ENCODE results near the gene HIVEP3. TPM values are rescaled to one million over a fixed set of nuclear protein-coding genes. Genes with fewer than 3 reads are reported as not detected.

HIVEP3 gene
- total RNA-seq, 1 donor = 1.2 TPM

DNA sequence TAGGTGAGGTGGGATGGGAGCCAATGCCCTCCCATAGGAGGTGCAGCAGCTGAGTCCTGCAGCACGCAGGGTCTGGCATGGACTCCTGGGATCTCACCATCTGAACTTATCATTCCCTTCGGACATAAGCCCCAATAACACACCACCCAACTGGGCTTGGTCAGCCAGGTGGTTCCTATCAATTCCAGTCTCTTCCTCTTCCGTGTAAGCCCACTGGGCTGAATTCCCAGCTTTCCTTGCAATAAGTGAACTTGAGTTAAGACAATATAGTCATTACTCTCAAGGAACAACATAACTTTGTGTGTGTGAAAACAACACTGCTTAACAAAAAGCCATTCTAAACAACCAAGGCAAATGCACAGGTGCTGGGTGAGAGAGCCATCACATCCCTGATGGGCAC, 347.7 kb downstream of the HIVEP3 start:
- TF ChIP-seq, protein P1, sequence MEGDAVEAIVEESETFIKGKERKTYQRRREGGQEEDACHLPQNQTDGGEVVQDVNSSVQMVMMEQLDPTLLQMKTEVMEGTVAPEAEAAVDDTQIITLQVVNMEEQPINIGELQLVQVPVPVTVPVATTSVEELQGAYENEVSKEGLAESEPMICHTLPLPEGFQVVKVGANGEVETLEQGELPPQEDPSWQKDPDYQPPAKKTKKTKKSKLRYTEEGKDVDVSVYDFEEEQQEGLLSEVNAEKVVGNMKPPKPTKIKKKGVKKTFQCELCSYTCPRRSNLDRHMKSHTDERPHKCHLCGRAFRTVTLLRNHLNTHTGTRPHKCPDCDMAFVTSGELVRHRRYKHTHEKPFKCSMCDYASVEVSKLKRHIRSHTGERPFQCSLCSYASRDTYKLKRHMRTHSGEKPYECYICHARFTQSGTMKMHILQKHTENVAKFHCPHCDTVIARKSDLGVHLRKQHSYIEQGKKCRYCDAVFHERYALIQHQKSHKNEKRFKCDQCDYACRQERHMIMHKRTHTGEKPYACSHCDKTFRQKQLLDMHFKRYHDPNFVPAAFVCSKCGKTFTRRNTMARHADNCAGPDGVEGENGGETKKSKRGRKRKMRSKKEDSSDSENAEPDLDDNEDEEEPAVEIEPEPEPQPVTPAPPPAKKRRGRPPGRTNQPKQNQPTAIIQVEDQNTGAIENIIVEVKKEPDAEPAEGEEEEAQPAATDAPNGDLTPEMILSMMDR (IDR thresholded peaks at IDR 0.05; ENCODE audit: insufficient read depth, low read length) = no peak
- no peak overlapping the region for H3K4me3 ChIP-seq (ENCODE audit: low read depth, low read length)
- DNase-seq (ENCODE audit: low read depth) = no peak

DNA sequence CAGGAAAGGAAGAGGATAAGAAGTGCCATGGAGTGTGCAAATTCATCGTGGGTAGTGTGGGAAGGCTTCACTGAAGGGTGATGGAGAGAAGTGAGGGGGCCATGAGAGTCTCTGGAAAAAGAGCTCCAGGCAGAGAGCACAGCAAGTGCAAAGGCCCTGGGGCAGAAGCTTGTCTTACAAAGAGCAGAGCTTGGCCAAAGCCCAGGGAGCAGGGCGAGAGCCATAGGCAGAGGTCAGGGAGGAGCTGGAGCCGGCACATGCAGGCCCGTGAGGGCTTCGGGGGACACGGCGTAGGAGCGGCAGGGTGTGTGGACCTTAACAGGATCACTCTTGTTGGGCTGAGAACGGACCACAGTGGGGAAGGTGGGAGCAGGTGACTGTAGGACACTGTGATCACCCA, 350.5 kb downstream of the HIVEP3 start:
- no peak overlapping the region for H3K4me3 ChIP-seq (ENCODE audit: low read depth, low read length)
- DNase-seq (ENCODE audit: low read depth) = no peak
- TF ChIP-seq, protein P1 (IDR thresholded peaks at IDR 0.05; ENCODE audit: insufficient read depth, low read length) = no peak

DNA sequence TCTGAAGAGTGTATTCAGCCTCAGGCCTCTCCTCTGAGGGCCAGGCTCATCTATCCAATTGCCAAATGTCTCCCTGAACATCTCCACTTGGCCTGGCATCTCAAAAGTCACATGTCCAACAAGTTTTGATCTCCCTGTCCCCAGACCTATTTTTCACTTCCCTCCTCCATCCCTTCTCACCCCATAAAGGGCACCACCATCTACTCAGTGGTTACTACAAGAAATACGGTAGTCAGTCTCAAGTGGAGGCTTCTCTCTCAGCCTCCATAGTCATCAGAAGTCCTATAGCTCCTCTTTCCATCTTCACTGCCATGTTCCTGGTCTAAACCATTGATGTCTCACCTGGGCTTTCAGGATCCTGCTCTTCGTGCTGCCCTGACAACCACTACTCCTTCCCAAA, 351.8 kb downstream of the HIVEP3 start:
- TF ChIP-seq, protein P1 (IDR thresholded peaks at IDR 0.05; ENCODE audit: insufficient read depth, low read length) = no peak
- DNase-seq (ENCODE audit: low read depth) = no peak
- no peak overlapping the region for H3K4me3 ChIP-seq (ENCODE audit: low read depth, low read length)

DNA sequence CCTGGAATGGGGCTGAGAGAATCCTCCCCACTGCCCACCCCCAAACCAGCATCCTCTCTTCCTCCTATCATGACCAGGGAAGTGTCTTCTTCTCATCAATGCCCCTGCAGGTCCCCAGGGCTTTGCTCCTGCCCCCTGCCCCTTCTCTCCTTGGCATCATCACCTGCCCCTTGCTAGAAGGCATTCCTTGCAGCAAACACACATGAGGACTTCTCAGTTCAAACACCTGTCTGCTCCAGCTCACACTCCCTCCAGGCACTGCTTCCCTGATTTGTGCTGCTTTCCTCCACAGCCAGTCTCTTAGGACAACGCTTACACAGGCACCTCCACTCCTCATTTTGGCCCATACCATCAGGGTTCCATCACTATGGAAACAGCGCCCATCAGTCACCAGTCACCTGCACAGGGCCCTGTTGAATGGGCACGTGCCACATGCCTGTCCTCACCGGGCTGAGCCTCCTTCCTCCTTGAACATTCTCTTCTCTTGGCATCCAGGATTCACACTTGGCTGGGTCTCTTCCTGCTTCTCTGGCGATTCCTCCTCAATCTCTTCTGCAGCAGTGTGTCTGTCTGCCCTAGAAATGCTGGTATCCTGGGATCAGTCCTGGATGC, 352.3 kb downstream of the HIVEP3 start:
- H3K4me3 ChIP-seq (ENCODE audit: low read depth, low read length) = no peak overlapping the region
- DNase-seq (ENCODE audit: low read depth) = no peak
- TF ChIP-seq, protein P1 (IDR thresholded peaks at IDR 0.05; ENCODE audit: insufficient read depth, low read length) = no peak

DNA sequence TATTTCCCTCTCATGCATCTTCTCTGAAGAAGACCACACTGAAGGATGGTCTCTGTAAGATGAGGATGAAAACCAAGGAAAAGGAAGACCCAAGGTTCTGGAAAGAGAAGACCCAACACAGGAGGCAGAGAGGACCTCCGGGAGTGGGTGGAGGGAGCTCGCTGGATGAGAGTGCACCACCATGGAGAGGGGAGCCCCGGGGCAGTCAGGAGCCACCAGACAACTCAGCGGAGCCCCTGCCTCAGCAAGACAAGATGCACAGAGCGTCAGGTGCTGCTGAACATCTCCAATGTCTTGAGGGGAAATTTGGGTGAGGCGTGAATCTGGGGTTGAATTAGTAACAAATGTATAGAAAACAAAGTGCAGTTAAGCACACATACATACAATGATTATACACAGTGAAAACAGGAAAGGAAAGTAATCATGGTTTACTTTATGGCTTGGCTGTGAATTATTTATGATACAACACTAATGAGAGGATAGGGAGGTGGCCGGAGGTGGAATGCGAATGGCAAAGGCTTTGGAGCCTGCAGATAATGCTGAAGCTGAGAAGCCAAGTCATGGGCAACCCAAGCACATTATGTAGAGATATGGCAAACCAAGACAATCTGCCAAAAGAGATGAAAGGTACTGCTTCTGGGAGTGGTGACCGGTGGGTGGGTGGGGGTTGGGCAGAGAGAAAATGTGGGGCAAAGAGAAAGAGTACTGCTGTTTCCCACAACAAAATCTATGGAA, 353.8 kb downstream of the HIVEP3 start:
- no peak overlapping the region for H3K4me3 ChIP-seq (ENCODE audit: low read depth, low read length)
- TF ChIP-seq, protein P1 (IDR thresholded peaks at IDR 0.05; ENCODE audit: insufficient read depth, low read length) = no peak
- DNase-seq (ENCODE audit: low read depth) = no peak

DNA sequence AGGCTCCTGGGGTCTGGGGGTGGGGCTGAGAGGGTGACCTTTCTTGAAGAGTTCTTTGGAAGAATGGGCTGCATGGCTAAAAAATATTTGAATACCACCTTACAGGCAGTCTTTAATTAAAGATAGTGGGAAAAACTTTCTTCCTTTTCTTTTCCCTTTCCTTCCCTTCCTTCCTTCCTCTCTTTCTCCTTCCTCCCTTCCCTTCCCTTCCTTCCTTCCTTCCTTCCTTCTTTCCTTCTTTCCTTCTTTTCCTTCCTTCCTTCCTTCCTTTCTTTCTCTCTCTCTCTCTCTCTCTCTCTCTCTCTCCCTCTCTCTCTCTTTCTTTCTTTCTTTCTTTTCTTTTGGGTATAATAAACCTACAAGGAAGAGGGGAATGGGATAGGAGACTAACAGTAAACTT, 356.4 kb downstream of the HIVEP3 start:
- TF ChIP-seq, protein P1 (IDR thresholded peaks at IDR 0.05; ENCODE audit: insufficient read depth, low read length) = no peak
- no peak overlapping the region for H3K4me3 ChIP-seq (ENCODE audit: low read depth, low read length)
- DNase-seq (ENCODE audit: low read depth) = no peak

Measured in fibroblast of the aortic adventitia (primary cell).